ENCODE measurements around the gene SCP2. TPM values are rescaled to one million over a fixed set of nuclear protein-coding genes. Genes with fewer than 3 reads are reported as not detected.
A peak's percentile ranks its signal among the peaks of the same experiment; 100 is the strongest.

Gene SCP2
- total RNA-seq, 1 experiment from 2014 or later, result 56.4 TPM

DNA sequence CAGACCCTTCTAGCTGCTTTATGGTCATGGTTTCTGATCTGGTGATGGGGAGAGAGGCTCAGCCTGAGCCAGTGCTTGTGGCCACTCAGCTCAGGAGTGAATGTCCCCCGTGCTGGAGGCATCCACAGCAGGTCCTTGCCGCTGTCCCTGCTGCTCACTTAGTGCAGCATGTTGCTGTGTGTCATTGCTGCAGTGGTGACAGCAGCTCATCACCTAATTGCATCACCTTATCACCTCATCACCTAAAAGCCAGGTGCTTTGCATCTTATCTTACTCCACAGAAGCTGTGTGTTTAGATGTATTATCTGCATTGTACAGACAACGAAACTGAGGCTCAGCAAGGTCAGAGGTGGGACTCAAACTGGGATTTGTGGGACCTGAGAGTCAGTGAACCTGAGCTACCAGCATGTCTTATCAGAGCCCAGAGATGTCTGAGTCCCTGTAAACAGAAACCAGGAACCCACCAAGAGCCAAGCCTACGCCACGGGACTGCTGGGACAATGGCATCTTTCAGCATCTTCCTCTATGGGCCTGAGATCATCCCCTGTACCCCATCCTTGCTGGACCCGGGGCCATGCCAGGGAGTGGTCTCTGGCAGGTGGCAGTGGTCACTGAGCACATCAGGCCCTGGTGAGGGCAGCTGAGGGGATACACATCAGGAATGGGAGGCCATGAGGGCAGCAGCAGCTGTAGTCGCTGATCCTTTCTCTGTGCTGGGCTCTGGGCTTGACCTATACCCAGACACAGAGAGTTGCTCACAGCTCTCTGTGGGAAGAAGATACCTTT, 141.4 kb downstream of the SCP2 start:
- H3K4me1 Mint-ChIP-seq, result no peaks in the 10 kb centered on the region
- DNase-seq (ENCODE audit: low spot score), result peak; percentile 4
- H3K9me3 Mint-ChIP-seq, result no peaks in the 10 kb centered on the region
- ATAC-seq, result no peak
- peaks cover 21% of the 10 kb centered on the region for H3K27me3 Mint-ChIP-seq (ENCODE audit: low read depth)
- ChIA-PET CTCF (interaction anchor here (0.8 to 1.3 kb wide), 4 partner anchors 10 to 117 kb away, joined by 3 to 4 read pairs (median 4); no protein-coding TSS in a partner anchor), POLR2A (no interaction called here)
- H3K36me3 Mint-ChIP-seq, result no peaks in the 10 kb centered on the region
- TF ChIP-seq EMX1 (CRISPR knock-in tag; IDR thresholded peaks at IDR 0.05), result no peak
- no peak for TF ChIP-seq ZNF423 (CRISPR knock-in tag; IDR thresholded peaks at IDR 0.05)
- TF ChIP-seq NFATC4 (CRISPR knock-in tag; IDR thresholded peaks at IDR 0.05), result no peak
- TF ChIP-seq, protein P1, sequence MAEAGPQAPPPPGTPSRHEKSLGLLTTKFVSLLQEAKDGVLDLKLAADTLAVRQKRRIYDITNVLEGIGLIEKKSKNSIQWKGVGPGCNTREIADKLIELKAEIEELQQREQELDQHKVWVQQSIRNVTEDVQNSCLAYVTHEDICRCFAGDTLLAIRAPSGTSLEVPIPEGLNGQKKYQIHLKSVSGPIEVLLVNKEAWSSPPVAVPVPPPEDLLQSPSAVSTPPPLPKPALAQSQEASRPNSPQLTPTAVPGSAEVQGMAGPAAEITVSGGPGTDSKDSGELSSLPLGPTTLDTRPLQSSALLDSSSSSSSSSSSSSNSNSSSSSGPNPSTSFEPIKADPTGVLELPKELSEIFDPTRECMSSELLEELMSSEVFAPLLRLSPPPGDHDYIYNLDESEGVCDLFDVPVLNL (CRISPR knock-in tag; IDR thresholded peaks at IDR 0.05; ENCODE audit: borderline replicate concordance, low read depth), result no peak
- TF ChIP-seq ZNF671 (CRISPR knock-in tag; IDR thresholded peaks at IDR 0.05), result no peak
- TF ChIP-seq GRHL2 (CRISPR knock-in tag; IDR thresholded peaks at IDR 0.05; ENCODE audit: insufficient replicate concordance, severe bottlenecking), result no peak
- no peak for TF ChIP-seq CBFB (CRISPR knock-in tag; IDR thresholded peaks at IDR 0.05; ENCODE audit: low read depth)
- TF ChIP-seq TP53 (CRISPR knock-in tag; IDR thresholded peaks at IDR 0.05), result no peak
- no peak for TF ChIP-seq JUN (CRISPR knock-in tag; IDR thresholded peaks at IDR 0.05)
- no peak for TF ChIP-seq CREM (CRISPR knock-in tag; IDR thresholded peaks at IDR 0.05)
- TF ChIP-seq, protein P2, sequence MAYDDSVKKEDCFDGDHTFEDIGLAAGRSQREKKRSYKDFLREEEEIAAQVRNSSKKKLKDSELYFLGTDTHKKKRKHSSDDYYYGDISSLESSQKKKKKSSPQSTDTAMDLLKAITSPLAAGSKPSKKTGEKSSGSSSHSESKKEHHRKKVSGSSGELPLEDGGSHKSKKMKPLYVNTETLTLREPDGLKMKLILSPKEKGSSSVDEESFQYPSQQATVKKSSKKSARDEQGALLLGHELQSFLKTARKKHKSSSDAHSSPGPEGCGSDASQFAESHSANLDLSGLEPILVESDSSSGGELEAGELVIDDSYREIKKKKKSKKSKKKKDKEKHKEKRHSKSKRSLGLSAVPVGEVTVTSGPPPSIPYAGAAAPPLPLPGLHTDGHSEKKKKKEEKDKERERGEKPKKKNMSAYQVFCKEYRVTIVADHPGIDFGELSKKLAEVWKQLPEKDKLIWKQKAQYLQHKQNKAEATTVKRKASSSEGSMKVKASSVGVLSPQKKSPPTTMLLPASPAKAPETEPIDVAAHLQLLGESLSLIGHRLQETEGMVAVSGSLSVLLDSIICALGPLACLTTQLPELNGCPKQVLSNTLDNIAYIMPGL (CRISPR knock-in tag; IDR thresholded peaks at IDR 0.05), result no peak
- TF ChIP-seq, protein P3, sequence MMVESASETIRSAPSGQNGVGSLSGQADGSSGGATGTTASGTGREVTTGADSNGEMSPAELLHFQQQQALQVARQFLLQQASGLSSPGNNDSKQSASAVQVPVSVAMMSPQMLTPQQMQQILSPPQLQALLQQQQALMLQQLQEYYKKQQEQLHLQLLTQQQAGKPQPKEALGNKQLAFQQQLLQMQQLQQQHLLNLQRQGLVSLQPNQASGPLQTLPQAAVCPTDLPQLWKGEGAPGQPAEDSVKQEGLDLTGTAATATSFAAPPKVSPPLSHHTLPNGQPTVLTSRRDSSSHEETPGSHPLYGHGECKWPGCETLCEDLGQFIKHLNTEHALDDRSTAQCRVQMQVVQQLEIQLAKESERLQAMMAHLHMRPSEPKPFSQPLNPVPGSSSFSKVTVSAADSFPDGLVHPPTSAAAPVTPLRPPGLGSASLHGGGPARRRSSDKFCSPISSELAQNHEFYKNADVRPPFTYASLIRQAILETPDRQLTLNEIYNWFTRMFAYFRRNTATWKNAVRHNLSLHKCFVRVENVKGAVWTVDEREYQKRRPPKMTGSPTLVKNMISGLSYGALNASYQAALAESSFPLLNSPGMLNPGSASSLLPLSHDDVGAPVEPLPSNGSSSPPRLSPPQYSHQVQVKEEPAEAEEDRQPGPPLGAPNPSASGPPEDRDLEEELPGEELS (CRISPR knock-in tag; IDR thresholded peaks at IDR 0.05), result no peak
- TF ChIP-seq, protein P4, sequence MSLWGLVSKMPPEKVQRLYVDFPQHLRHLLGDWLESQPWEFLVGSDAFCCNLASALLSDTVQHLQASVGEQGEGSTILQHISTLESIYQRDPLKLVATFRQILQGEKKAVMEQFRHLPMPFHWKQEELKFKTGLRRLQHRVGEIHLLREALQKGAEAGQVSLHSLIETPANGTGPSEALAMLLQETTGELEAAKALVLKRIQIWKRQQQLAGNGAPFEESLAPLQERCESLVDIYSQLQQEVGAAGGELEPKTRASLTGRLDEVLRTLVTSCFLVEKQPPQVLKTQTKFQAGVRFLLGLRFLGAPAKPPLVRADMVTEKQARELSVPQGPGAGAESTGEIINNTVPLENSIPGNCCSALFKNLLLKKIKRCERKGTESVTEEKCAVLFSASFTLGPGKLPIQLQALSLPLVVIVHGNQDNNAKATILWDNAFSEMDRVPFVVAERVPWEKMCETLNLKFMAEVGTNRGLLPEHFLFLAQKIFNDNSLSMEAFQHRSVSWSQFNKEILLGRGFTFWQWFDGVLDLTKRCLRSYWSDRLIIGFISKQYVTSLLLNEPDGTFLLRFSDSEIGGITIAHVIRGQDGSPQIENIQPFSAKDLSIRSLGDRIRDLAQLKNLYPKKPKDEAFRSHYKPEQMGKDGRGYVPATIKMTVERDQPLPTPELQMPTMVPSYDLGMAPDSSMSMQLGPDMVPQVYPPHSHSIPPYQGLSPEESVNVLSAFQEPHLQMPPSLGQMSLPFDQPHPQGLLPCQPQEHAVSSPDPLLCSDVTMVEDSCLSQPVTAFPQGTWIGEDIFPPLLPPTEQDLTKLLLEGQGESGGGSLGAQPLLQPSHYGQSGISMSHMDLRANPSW (CRISPR knock-in tag; conservative IDR thresholded peaks at IDR 0.05; ENCODE audit: low read depth), result no peak
- no peak for TF ChIP-seq ESRRA (CRISPR knock-in tag; IDR thresholded peaks at IDR 0.05; ENCODE audit: borderline replicate concordance)
- TF ChIP-seq, protein P5, sequence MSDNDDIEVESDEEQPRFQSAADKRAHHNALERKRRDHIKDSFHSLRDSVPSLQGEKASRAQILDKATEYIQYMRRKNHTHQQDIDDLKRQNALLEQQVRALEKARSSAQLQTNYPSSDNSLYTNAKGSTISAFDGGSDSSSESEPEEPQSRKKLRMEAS (CRISPR knock-in tag; IDR thresholded peaks at IDR 0.05), result no peak
- no peak overlapping the region for H3K4me3 Mint-ChIP-seq
- no peak overlapping the region for H3K27ac Mint-ChIP-seq

DNA sequence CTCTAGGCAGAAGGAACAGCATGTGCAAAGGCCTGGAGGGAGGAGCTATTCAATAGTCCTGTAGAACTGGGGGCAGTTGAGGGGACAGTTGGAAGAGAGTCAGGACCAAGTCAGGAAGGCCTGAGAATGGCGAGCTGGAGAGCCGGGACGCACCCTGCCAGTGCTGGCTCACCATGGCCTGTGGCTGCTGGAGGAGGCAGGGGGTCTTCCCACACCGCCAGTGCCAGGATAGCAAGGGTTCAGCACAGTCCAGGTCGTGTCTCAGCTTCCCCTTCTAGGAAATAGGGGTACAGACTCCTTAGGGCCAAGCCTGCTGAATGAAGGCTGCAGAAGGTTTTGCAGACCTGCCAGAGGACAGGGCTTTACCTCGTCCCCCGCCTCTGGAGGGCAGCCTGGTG, 142.2 kb downstream of the SCP2 start:
- Mint-ChIP-seq H3K4me1 (no peaks in the 10 kb centered on the region), H3K27me3 (ENCODE audit: low read depth) (peaks cover 14% of the 10 kb centered on the region), H3K36me3 (no peaks in the 10 kb centered on the region), H3K4me3 (no peak overlapping the region), H3K9me3 (no peaks in the 10 kb centered on the region), H3K27ac (no peak overlapping the region)
- DNase-seq (ENCODE audit: low spot score), result no peak
- CTCF ChIA-PET, result interaction anchor here (0.8 to 1.2 kb wide), 3 partner anchors 9 to 117 kb away, joined by 3 to 4 read pairs (median 3); no protein-coding TSS in a partner anchor
- no peak for ATAC-seq
- POLR2A ChIA-PET, result no interaction called here
- TF ChIP-seq, protein P3 (CRISPR knock-in tag; IDR thresholded peaks at IDR 0.05), result no peak
- TF ChIP-seq JUN (CRISPR knock-in tag; IDR thresholded peaks at IDR 0.05) (no peak), ZNF219 (CRISPR knock-in tag; IDR thresholded peaks at IDR 0.05; ENCODE audit: borderline replicate concordance) (no peak)
- TF ChIP-seq, protein P6, sequence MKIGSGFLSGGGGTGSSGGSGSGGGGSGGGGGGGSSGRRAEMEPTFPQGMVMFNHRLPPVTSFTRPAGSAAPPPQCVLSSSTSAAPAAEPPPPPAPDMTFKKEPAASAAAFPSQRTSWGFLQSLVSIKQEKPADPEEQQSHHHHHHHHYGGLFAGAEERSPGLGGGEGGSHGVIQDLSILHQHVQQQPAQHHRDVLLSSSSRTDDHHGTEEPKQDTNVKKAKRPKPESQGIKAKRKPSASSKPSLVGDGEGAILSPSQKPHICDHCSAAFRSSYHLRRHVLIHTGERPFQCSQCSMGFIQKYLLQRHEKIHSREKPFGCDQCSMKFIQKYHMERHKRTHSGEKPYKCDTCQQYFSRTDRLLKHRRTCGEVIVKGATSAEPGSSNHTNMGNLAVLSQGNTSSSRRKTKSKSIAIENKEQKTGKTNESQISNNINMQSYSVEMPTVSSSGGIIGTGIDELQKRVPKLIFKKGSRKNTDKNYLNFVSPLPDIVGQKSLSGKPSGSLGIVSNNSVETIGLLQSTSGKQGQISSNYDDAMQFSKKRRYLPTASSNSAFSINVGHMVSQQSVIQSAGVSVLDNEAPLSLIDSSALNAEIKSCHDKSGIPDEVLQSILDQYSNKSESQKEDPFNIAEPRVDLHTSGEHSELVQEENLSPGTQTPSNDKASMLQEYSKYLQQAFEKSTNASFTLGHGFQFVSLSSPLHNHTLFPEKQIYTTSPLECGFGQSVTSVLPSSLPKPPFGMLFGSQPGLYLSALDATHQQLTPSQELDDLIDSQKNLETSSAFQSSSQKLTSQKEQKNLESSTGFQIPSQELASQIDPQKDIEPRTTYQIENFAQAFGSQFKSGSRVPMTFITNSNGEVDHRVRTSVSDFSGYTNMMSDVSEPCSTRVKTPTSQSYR (CRISPR knock-in tag; IDR thresholded peaks at IDR 0.05), result no peak
